NB4 (cell line): ENCODE data around the gene BAIAP3.

ENCODE experiments used
- CTCF ChIP-seq: IDR thresholded peaks from one replicate; pipeline ENCODE4 v1.5.1; 2012; ENCODE audit warnings: low read depth, low read length
- MYC ChIP-seq: IDR thresholded peaks from 2 replicates; pipeline ENCODE4 v1.6.1; 2011; ENCODE audit warnings: low read depth, low read length

DNA sequence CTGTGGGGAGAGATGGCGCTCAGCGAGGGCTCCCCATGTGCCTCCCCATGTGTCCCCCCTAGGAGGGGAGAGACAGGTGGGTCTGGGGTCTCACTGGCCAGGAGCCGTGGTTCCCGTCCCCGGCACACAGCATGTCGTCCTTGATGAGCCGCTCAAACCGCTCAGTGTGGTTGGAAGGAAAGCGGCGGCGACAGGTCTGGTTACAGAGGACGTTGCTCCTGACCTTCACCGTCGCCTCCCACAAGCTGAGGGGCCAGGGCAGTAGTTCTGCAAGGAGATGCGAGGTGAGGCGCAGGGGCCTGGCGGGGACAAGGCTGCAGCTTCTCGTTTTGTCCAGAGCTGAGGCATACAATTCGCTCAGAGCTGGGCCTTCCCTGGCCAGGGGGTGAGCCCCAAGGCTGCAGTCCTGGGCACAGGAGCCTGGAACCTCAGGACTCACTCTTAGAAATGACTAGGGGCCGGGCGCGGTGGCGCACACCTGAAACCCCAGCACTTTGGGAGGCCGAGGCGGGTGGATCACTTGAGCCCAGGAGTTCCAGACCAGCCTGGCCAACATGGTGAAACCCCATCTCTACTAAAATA lies 46.8 kb upstream of the BAIAP3 start:
- TF ChIP-seq CTCF = no peak
- TF ChIP-seq MYC = no peak
